SU-DHL-6 (cell line): ENCODE measurements around the gene KCNQ1OT1.

Experiments
- H2AFZ ChIP-seq: fragments of 200-600 bp; sonication (generic); 2 replicates; pipeline ENCODE4 v1.6.1; 2014; ENCODE audit warnings: low read depth, mild to moderate bottlenecking, moderate library complexity, mixed read lengths, antibody characterized with exemption, low read length; ENCODE audit not compliant: severe bottlenecking
- H3F3A ChIP-seq: fragments of 200-600 bp; shearing (Covaris generic); 2 replicates; pipeline ENCODE4 v1.6.0; 2016; ENCODE audit warnings: antibody characterized with exemption, mild to moderate bottlenecking; ENCODE audit not compliant: insufficient read depth
- H3K27ac ChIP-seq: fragments of 200-600 bp; sonication (generic); 2 replicates; pipeline ENCODE4 v1.5.1; 2016; ENCODE audit warnings: low read depth, mild to moderate bottlenecking, low read length, moderate library complexity, mixed read lengths
- H3K27me3 ChIP-seq: fragments of 200-600 bp; sonication (generic), shearing (Covaris generic); 2 replicates; pipeline ENCODE4 v1.6.0; 2014; ENCODE audit warnings: mild to moderate bottlenecking, low read length
- H3K36me3 ChIP-seq: fragments of 200-600 bp; sonication (generic); 2 replicates; pipeline ENCODE4 v1.6.1; 2014; ENCODE audit warnings: mild to moderate bottlenecking, low read length, mixed read lengths
- H3K4me2 ChIP-seq: fragments of 300-600, 200-600 bp; shearing (Covaris generic), sonication (generic); 2 replicates; pipeline ENCODE4 v1.6.0; 2014; ENCODE audit warnings: low read length, low read depth, mild to moderate bottlenecking; ENCODE audit not compliant: poor library complexity, severe bottlenecking
- H3K4me3 ChIP-seq: fragments of 200-600 bp; sonication (generic); 2 replicates; pipeline ENCODE4 v1.5.1; 2014; ENCODE audit warnings: antibody characterized with exemption, low read length, mild to moderate bottlenecking, mixed read lengths; ENCODE audit not compliant: insufficient read depth, poor library complexity, severe bottlenecking
- H3K79me2 ChIP-seq: fragments of 200-600 bp; sonication (generic); 2 replicates; pipeline ENCODE4 v1.6.1; 2014; ENCODE audit warnings: mild to moderate bottlenecking, low read length, moderate library complexity; ENCODE audit not compliant: insufficient read depth
- H3K9ac ChIP-seq: fragments of 200-600 bp; sonication (generic); 2 replicates; pipeline ENCODE4 v1.7.0; 2014; ENCODE audit warnings: mild to moderate bottlenecking, low read length
- H3K9me2 ChIP-seq: fragments of 200-600 bp; sonication (generic); replicated peaks from 2 replicates; pipeline ENCODE4 v1.6.1; 2014; ENCODE audit warnings: low read length; ENCODE audit not compliant: insufficient read depth
- H3K9me3 ChIP-seq: fragments of 200-600 bp; sonication (generic); 2 replicates; pipeline ENCODE4 v1.6.1; 2014; ENCODE audit warnings: low read length, mixed read lengths; ENCODE audit not compliant: insufficient read depth
- H4K20me1 ChIP-seq: fragments of 200-600 bp; sonication (generic); 2 replicates; pipeline ENCODE4 v1.6.1; 2014; ENCODE audit warnings: low read depth, mild to moderate bottlenecking, antibody characterized with exemption, low read length, moderate library complexity, mixed read lengths
- EZH2phosphoT487 ChIP-seq: fragments of 200-600 bp; sonication (generic), shearing (Covaris generic); conservative IDR thresholded peaks from 2 replicates; pipeline ENCODE4 v1.6.1; 2018; ENCODE audit warnings: mild to moderate bottlenecking, antibody characterized with exemption, low read length, moderate library complexity, mixed read lengths
- TF ChIP-seq, protein P1 (sequence below): fragments of 200-600 bp; sonication (generic); IDR thresholded peaks from one replicate; pipeline ENCODE4 v1.5.1; 2017; ENCODE audit warnings: antibody characterized with exemption, mild to moderate bottlenecking, low read length, moderate library complexity; ENCODE audit not compliant: insufficient read depth, poor library complexity, severe bottlenecking

The KCNQ1OT1 gene

DNA sequence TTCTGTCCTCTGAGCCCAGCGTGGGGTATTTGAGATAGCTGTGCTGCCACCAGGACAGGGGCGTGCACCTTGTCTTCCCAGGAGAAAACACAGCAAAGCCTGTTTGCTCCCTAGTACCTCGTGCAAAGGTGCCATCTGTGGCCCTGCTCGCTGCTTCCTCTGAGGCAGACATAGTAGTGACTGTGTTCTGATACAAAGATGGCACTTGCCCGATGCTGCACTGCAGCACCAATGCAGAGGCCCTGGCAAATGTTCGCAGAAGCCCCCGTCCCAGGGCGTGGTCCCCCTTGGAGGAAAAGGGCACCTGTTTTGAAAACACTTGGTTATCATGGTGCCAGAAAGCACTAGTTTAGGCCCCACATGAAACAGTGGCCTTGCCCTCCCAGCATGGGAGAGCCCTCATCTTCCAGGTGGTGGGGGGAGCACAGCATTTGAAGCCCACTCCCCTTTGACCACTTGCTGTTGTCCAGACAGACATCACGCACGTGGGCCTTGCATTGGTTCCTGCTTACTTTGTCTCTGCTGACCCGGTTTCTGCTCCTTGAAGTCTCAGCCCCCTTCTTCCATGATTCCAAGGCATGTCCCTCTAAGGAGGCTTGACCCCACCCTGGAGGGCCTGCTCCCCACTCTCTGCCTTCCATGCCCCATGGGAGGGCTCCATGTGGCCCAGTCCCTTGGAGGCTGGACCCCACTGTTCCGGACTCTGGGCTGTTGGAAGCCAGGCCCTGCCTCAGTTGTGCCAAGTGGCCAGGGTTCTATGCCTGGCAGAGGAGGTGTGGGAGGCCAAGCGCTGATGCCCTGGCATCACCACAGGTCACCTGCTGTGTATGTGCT lies 109.4 kb downstream of the KCNQ1OT1 start:
- Histone ChIP-seq H3K4me2 (no peak overlapping the region), H3K4me3 (no peak overlapping the region), H3K9me2 (no peaks in the 10 kb centered on the region), H3K27ac (no peak overlapping the region), H4K20me1 (no peaks in the 10 kb centered on the region), H3K27me3 (no peaks in the 10 kb centered on the region), H3K9ac (no peak overlapping the region), H3K79me2 (no peaks in the 10 kb centered on the region), H3F3A (no peaks in the 10 kb centered on the region), H2AFZ (no peak overlapping the region), H3K9me3 (no peaks in the 10 kb centered on the region), H3K36me3 (no peaks in the 10 kb centered on the region)
- TF ChIP-seq EZH2phosphoT487, result no peak
- TF ChIP-seq, protein P1, sequence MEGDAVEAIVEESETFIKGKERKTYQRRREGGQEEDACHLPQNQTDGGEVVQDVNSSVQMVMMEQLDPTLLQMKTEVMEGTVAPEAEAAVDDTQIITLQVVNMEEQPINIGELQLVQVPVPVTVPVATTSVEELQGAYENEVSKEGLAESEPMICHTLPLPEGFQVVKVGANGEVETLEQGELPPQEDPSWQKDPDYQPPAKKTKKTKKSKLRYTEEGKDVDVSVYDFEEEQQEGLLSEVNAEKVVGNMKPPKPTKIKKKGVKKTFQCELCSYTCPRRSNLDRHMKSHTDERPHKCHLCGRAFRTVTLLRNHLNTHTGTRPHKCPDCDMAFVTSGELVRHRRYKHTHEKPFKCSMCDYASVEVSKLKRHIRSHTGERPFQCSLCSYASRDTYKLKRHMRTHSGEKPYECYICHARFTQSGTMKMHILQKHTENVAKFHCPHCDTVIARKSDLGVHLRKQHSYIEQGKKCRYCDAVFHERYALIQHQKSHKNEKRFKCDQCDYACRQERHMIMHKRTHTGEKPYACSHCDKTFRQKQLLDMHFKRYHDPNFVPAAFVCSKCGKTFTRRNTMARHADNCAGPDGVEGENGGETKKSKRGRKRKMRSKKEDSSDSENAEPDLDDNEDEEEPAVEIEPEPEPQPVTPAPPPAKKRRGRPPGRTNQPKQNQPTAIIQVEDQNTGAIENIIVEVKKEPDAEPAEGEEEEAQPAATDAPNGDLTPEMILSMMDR, result no peak

DNA sequence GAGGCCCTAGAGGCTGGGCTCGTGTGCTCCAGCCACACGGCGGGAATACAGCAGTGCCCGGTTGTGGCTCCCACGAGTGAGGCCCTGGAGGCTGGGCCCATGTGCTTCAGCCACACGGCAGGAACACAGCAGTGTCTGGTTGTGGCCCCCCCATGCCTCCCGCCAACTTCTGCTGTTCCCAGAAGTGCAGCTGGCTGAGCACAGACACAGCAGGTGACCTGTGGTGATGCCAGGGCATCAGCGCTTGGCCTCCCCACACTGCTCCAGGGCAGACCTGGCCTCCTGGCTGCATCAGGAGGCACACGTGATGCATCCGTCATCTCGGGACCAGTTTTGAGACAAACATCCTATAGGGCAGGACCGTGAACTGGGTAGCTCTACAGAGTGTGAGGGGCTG lies 110.3 kb downstream of the KCNQ1OT1 start:
- Histone ChIP-seq H3K36me3 (no peaks in the 10 kb centered on the region), H3F3A (no peaks in the 10 kb centered on the region), H3K79me2 (no peaks in the 10 kb centered on the region), H3K9ac (no peak overlapping the region), H3K27me3 (no peaks in the 10 kb centered on the region), H3K9me3 (no peaks in the 10 kb centered on the region), H3K27ac (no peak overlapping the region), H2AFZ (no peak overlapping the region), H4K20me1 (no peaks in the 10 kb centered on the region), H3K9me2 (no peaks in the 10 kb centered on the region), H3K4me2 (no peak overlapping the region), H3K4me3 (no peak overlapping the region)
- TF ChIP-seq EZH2phosphoT487, result no peak
- TF ChIP-seq, protein P1, result no peak

DNA sequence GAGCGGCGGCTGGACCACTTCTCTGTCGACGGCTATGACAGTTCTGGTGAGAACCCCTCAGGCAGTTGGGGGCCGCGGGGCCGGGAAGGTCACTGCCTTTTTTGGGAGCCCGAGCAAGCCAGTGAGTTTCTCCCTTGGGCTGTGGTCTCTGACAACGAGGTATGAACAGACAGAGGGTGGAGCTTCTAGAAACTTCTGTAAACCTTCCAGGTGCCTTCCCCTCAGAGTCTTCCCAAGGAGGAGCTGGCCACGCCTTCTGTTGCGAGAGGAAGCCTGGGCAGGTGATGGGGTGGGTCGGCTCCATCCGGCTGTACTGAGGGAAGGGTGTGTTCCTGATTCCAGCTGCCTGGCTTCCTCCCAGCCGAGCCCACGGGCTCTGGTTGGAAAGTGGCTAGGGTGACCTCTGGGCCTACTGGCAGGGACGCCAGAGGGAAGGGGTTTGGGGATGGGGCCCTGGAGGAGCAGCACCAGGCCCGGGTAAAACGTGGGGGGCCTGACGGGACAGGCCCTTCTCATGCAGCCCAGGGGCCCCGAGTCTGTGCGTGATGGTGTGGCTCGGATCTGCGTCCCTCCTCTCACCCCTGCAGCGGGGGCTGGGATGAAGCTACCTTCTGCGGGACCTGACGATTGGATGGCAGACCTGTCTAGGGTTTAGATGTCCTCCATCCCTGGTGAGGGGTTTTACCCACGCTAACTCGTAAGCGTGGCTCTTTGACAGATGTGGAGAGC lies 110.8 kb downstream of the KCNQ1OT1 start:
- H3K9me2 ChIP-seq, result no peaks in the 10 kb centered on the region
- no peaks in the 10 kb centered on the region for H3K79me2 ChIP-seq
- no peak overlapping the region for H2AFZ ChIP-seq
- H4K20me1 ChIP-seq, result no peaks in the 10 kb centered on the region
- H3F3A ChIP-seq, result no peaks in the 10 kb centered on the region
- no peak overlapping the region for H3K4me3 ChIP-seq
- no peak overlapping the region for H3K27ac ChIP-seq
- no peaks in the 10 kb centered on the region for H3K9me3 ChIP-seq
- no peaks in the 10 kb centered on the region for H3K36me3 ChIP-seq
- no peaks in the 10 kb centered on the region for H3K27me3 ChIP-seq
- H3K4me2 ChIP-seq, result no peak overlapping the region
- no peak overlapping the region for H3K9ac ChIP-seq
- no peak for TF ChIP-seq EZH2phosphoT487
- TF ChIP-seq, protein P1, result no peak
